HG03159 (cell line): ENCODE data around the gene CSTF3.
"Not testable (repeated sequence)": the region's sequence is repeated elsewhere in the genome, so short reads cannot be mapped to it uniquely, and the experiment has no call there.

Experiments used
- ATAC-seq: cut with Tn5 transposase; IDR thresholded peaks from one replicate; pipeline ENCODE4 v1.9.1; 2021; ENCODE audit warnings: mild to moderate bottlenecking, moderate library complexity; ENCODE audit not compliant: unreplicated experiment

The CSTF3 gene

GRCh38 chr11:33162831-33163230, 1.6 kb upstream of the CSTF3 start:
- ATAC-seq: no peak

DNA sequence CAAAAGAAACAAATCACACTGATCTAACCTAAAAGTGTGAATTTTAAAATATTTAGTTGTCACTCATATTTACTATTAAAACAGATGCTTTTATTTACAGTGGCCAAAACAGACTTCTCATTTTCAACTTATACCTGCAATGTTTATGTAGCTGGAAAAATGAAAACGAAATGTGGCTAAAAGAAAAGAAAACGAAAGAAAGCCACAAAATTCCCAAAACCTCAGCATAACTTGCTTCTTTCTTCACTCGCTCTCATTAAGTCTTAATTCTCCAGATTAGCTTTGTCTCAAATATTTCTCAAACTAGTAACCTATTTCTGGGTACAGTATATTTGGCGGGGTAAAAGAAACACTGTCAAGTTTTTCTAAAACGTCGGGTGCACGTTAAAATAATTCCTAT, 693 bp downstream of the CSTF3 start:
- ATAC-seq: no peak

DNA sequence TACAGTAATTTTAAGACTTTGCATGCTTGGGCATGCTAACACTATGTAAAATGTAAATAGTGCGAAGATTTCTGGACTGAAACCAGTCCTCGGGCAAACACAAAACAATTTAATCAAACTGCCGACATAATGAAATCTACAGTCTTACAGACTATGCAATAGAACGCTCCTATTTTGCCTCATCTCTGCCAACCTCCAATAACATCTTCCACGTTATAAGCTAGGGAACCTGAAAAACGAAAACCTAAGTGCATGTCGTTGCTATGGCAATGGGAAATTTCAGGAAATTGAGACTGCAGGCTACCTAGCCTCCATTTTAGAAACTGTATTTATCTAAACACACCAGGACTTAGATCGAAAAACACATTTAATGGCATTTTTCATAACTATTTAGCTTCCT, 1.1 kb downstream of the CSTF3 start:
- no peak for ATAC-seq

DNA sequence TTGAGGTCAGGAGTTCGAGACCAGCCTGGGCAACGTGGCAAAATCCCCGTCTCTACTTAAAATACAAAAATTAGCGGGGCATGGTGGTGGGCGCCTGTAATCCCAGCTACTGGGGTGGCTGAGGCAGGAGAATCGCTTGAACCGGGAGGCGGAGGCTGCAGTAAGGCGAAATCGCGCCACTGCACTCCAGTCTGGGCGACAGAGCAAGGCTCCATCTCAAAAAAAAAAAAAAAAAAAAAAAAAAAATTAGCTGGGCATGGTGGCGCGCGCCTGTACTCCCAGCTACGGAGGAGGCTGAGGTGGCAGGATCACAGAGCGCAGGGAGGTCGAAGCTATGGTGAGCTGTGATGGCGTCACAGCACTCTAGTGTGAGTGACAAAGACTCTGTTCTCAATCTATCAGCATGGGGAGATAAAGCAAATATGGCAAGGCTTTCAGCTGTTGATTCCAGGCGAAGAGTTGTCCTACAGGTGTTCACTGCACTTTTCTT, 1.9 kb downstream of the CSTF3 start:
- ATAC-seq: not testable (repeated sequence)

GRCh38 chr11:33158596-33159275, 2.5 kb downstream of the CSTF3 start:
- ATAC-seq: no peak

GRCh38 chr11:33157103-33158027, 3.9 kb downstream of the CSTF3 start:
- ATAC-seq: no peak

- no peak for ATAC-seq
Observed at GRCh38 chr11:33151399-33151798, 9.9 kb downstream of the CSTF3 start.

DNA sequence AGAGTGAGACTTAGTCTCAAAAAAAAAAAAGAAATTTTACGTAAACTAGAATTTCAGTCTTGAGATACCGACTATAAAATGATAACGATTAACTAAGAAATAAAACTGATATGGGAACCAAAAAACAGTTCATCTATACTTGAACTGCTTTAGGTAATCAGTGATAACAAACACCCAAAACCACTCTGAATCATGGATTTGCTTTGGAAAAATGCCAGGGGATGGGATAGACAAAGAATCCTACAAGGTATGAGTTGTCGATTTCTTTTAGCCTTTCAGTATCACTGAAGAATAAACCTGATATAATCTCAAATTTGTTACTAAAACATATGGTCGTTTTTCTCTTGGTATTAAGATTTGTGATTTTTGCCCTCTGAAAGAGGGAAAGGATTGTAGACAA, 13.7 kb downstream of the CSTF3 start:
- no peak for ATAC-seq

DNA sequence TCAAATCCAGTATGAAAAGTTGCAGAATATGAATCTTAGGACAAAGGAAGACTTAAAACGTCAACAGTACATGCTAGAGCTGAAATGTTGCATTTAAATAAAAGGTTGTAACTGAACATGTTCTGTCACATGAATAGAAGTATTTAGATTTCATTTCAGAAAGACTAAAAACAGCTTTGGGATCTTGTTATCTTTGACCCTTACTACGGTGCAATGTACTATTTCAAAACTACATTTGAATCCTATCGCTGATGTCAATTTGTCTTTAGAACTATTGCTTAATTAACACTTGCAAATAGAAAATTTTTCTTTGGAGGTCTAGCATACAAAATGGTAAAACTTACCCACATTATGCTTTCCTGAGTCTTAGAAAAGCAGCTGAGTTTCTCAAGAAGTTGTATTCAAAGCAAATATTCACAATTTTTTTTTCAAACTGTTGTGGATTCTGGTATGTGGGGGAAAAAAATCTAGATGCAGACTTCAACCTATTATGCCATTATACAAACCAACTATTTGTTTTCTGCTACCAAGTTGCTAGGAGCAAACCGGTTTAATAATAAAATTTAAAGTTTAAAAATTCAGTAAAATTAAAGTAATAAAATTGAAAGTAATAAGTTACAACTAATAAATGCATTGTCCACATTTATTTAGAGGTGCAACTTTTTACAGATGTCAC, 25.4 kb downstream of the CSTF3 start:
- no peak for ATAC-seq

DNA sequence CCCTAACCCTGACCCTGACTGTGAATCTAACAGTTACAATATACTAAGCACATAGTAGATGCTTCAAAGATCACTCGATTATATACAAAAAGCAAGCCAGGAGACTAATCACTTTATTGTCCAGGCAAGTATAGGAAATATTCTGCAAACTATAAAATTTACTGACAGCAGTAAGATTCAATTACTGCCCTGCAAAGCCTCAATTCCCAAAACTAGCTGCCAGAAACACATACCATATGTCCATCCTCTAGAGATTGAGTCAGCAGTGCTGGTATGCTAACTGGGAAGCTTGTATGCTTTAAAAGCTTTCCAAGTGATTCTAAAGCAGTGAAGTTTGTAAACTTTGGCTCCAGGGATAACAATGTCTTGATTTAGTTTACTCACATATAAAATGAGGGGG, 26.1 kb downstream of the CSTF3 start:
- ATAC-seq: no peak

DNA sequence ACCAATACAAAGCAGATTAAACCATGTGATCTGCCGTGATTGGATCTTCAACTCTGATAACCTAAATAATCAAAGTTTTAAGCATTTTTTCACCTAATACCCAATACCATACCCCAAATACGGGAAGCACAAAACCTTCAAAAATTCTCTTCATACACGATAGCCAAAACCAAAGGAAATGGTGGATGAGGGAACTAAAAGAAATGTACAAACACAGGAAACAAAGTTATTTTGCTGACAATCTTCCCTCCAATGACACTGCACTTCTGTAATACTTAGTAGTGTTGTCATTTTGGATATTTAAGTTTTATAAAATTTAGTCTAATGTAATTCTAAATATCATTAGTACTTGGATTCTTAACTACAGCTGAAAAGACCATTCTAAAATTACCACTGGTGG, 27.0 kb downstream of the CSTF3 start:
- ATAC-seq: no peak

- ATAC-seq: no peak
Observed at GRCh38 chr11:33133761-33134160, 27.5 kb downstream of the CSTF3 start.

DNA sequence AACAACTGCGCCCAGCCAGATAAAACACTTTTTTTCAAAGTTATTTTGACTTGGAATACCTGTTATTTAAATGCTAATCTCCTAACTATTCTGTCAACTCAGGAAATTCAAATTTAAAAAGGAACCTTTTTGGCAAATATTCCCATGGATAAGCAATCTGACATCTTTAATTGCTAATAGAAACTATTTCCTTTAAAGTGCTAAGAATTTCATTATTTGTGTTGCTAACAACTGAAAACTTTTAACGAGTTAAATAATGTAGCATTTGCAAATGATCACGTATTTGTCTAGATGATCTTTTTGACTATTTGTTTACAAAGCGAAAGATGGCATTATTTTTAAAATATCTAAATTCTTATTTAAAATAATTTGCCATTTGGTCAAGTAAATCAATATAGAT, 28.8 kb downstream of the CSTF3 start:
- no peak for ATAC-seq

DNA sequence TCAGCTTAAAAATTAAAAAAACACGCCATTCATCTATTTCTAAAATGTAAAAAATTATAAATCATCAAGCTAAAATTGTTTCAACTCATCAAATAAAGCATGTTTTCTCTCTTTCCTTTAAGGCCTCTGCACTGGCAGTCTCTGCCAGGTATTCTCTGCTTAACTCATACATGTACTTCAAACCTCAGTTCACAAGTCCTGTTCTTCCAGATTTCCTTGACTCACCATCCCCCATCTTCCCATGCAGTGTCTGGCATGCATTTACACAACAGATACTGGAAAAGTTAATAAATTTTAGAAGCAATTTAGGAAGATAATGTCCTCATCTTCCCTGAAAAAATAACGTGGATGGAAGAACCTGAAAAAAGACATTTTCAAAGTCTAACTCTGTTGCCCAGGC, 32.5 kb downstream of the CSTF3 start:
- ATAC-seq: no peak

DNA sequence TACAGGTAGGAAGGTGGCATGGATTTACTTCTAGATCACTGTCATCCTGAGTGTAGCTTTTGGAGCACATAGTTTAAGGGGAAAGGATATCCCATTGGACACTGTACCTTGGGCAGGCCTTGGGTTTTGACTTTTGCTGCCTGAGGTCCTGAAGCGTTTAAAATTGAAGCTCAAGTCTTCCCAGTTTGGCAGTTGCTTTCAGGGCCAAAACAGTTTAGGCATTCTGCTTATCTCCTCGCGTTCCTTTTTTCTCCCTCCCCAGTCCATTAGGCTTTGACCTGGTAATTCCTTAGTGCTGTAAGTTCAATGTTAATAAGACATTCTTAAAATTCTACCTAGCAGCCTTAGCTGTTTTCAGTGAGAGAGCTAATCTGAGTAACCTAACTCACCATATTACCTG, 35.7 kb downstream of the CSTF3 start:
- ATAC-seq: no peak

DNA sequence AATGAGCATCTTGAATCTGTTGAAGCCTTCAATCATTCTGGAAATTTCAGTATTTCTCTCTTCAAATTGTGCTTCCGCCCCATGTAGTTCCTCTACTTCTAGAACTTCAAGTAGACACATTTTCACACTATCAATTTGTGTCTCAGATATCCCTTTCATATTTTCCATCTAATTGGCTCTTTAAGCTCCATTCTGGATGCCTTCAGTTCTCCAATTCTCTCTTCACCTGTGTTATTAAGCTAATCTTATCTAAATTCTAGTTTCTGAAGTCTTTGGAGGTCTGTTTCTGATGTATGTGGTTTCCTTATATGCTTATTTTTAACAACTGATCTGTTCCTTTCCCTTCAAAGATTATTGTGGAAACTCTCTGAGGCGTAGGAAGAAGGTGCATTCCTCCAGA, 36.3 kb downstream of the CSTF3 start:
- ATAC-seq: no peak

DNA sequence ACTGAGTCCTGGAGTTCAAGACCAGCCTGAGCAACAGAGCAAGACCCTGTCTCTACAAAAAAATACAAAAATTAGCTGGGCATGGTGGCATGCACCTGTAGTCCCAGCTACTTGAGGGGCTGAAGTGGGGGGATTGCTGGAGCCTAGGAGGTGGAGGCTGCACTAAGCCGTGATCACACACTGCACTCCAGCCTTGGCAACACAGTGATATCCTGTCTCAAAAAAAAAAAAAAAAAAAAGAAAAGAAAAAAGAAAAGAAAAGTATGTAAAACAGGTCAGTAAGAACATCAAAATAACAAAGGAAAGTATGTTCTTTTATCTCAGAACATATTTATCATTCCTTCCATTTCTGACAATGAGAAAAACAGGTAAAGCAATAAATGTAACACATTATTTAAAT, 38.6 kb downstream of the CSTF3 start:
- not testable (repeated sequence) for ATAC-seq

DNA sequence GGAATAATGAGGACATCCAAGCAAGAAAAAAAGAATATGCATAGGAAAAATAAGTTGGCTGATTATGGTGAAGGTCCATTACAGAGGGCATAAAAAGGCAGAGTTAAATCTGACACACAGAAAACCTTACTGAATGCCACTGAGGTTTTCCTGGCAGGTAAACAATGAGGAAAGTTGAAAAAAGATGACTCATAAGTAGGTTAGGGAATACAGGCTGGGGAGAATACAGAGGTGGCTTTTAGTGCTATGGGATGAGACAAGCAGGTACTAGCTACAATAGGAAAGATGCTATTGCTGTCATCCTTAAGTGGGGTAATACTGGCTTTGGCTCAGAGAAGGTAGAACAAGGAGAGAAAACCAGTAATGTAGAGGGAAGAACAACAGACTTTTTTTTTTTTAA, 44.7 kb downstream of the CSTF3 start:
- no peak for ATAC-seq

DNA sequence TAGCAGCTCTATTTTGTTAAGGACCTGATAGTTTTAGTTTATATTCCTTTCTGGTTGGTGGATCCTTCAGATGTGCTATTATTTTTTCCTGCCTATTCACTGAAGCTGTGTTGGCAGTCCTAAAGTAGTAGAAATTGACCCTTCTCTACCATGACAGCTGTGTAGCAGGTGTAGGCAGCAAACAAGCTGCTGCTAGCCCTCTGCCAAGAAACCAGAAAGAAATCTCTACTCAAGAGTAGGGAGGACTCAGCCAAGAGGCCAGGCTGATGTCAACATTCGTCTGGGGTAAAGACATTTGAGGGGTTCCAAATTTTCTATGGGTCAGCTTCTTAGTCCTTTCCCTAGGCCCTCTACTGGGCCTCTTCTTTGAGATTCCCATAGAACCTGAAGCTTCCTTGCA, 51.2 kb downstream of the CSTF3 start:
- no peak for ATAC-seq

- ATAC-seq: no peak
Observed at GRCh38 chr11:33109294-33109895, 51.9 kb downstream of the CSTF3 start.

DNA sequence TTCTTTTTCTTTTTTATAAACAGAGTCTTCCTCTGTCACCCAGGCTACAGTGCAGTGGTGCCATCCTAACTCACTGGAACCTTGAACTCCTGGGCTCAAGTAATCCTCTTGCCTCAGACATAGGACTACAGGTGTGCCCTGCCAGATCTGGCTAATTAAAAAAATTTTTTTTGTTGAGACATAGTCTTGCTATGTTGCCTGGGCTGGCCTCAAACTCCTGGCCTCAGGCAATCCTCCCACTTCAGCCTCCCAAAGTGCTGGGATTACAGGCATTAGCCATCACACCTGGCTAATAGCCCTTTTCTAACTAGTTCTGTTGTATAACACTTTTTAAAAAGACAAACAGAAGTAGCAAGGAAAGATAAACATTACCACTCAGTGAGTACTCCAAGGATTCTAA, 57.4 kb downstream of the CSTF3 start:
- ATAC-seq: no peak
